Measurements from ENCODE around the gene AGBL4.

Gene AGBL4

GRCh38 chr1:48947761-48948537 lies 1075.8 kb downstream of the AGBL4 start:
- no peaks in the 10 kb centered on the region for H3K36me3 ChIP-seq (ENCODE audit: insufficient read depth, low read length)
- H3K9me3 ChIP-seq (ENCODE audit: control insufficient read depth, insufficient read depth, low read length): no peaks in the 10 kb centered on the region
- H3K9ac ChIP-seq (ENCODE audit: low read depth, low read length): no peak overlapping the region
- peaks cover 11% of the 10 kb centered on the region for H3K4me1 ChIP-seq (ENCODE audit: insufficient read depth, low read length)

DNA sequence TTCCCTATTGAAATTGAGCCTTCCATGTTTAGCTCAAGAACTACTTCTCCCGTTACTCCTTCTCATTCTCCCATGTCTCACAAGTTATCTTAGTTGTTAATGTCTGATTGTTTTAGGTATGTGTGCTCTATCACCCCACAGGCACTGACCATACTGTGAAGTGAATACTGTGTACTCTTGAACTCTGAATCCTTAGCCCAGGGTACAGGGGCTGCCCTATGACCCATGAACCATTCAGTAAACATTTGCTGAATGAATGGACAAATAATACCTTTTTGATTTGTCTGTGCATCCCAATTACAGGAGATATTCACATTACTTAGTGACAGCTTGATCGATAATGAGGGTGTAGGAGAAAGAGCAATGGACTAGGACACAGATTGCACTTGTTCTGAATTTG lies 1077.7 kb downstream of the AGBL4 start:
- Histone ChIP-seq H3K36me3 (ENCODE audit: insufficient read depth, low read length) (no peaks in the 10 kb centered on the region), H3K9me3 (ENCODE audit: control insufficient read depth, insufficient read depth, low read length) (no peaks in the 10 kb centered on the region), H3K4me1 (ENCODE audit: insufficient read depth, low read length) (peaks cover 11% of the 10 kb centered on the region), H3K9ac (ENCODE audit: low read depth, low read length) (no peak overlapping the region)

DNA sequence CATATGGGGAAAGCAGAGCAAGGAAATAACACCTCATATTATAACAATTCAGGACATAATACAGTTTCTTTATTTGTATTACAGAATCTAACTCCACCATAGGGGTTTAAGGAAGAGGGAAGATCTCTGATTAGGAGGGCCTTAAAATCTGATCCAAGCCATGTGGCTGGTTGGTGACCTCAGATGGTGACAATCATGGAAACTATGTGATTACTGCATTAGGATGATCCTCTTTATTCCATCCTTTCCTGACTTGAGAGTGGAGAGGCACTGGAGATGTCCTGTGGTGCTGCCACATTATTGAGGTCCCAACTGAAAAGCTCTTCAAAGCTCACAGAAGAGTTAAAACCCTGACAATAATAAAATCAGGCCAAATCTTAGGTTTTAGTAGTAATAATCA lies 1078.9 kb downstream of the AGBL4 start:
- no peaks in the 10 kb centered on the region for H3K9me3 ChIP-seq (ENCODE audit: control insufficient read depth, insufficient read depth, low read length)

DNA sequence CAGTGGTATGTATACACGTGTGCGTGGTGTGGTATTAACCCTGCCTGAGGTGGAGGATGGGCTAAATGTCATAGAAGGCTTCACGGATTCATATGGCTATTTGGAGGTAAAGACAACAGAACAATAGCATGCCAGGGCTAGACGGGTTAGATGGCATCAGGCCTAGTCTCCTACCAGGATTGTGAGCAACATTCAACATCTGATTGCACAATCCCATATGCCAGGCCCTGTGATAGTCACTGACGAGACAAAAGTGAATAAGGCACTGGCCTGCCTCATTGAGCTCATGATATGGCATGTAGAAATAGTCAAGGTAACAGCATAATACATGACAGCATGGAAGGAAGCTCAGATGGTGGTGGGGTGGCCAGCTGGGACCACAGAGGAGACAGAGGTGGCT lies 1079.9 kb downstream of the AGBL4 start:
- Histone ChIP-seq H3K4me1 (ENCODE audit: insufficient read depth, low read length) (peaks cover 15% of the 10 kb centered on the region), H3K9ac (ENCODE audit: low read depth, low read length) (no peak overlapping the region), H3K9me3 (ENCODE audit: control insufficient read depth, insufficient read depth, low read length) (no peaks in the 10 kb centered on the region), H3K36me3 (ENCODE audit: insufficient read depth, low read length) (no peaks in the 10 kb centered on the region)

More for the DNA sequence above, 1078.9 kb downstream of the AGBL4 start:
- Histone ChIP-seq H3K4me1 (ENCODE audit: insufficient read depth, low read length) (peaks cover 11% of the 10 kb centered on the region), H3K36me3 (ENCODE audit: insufficient read depth, low read length) (no peaks in the 10 kb centered on the region), H3K9ac (ENCODE audit: low read depth, low read length) (no peak overlapping the region)

DNA sequence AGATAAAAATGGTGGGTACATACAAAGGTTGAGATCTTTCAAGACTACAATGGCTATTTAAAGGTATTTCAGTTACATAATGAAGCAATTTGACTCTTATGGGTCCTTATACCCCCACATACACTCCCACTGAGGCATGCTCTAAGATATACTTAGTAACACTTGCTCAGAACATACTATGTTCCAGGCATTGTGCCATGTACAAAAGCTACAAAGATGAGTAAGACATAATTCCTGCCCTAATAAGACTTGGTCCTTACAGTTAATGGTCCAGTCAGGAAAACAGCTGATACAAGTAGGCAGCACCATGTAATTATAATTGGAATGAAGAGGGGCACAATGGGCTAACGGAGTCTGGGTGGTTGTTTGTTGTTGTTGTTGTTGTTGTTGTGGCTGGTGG lies 1080.4 kb downstream of the AGBL4 start:
- H3K9me3 ChIP-seq (ENCODE audit: control insufficient read depth, insufficient read depth, low read length): no peaks in the 10 kb centered on the region
- H3K9ac ChIP-seq (ENCODE audit: low read depth, low read length): no peak overlapping the region
- H3K4me1 ChIP-seq (ENCODE audit: insufficient read depth, low read length): peaks cover 12% of the 10 kb centered on the region
- H3K36me3 ChIP-seq (ENCODE audit: insufficient read depth, low read length): no peaks in the 10 kb centered on the region

DNA sequence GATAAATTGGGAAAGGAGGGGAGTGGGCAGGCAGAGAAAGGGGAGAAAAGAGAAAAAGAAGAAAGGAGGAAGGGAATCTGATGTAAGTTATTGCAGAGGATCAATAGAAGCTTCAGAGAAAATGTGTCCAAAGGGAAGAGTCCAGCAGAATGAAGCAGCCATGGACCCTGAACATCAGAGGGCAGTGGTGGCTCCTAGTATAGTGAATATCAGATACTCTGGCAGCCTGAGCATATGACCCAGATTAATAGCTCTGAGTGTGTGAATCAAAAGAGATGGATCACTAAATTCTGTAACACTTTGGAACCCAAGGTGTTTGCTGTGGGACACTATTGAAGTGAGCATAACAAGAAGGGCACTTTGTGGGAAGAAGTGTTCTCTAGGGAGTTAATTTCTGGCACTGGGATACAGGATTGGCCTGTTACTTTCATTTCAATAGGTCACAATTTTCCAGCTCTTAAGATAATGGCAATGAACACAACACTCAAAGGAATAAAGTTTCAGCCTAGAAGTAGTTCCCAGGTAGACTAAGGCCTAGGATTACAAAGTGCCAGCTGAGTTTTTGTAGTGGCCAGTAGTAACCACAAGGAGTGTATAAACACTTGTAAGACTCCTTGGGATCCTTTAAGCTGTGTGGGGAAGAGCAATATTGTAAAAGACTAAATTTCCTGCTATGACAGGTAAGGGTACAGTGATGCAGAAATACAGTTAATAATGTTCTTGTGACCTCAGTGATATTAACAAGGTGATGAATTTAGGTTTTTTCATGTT lies 1082.6 kb downstream of the AGBL4 start:
- H3K9me3 ChIP-seq (ENCODE audit: control insufficient read depth, insufficient read depth, low read length): no peaks in the 10 kb centered on the region
- no peak overlapping the region for H3K9ac ChIP-seq (ENCODE audit: low read depth, low read length)
- H3K4me1 ChIP-seq (ENCODE audit: insufficient read depth, low read length): peaks cover 6% of the 10 kb centered on the region; the same call in 1 of the 2 replicates
- no peaks in the 10 kb centered on the region for H3K36me3 ChIP-seq (ENCODE audit: insufficient read depth, low read length)

DNA sequence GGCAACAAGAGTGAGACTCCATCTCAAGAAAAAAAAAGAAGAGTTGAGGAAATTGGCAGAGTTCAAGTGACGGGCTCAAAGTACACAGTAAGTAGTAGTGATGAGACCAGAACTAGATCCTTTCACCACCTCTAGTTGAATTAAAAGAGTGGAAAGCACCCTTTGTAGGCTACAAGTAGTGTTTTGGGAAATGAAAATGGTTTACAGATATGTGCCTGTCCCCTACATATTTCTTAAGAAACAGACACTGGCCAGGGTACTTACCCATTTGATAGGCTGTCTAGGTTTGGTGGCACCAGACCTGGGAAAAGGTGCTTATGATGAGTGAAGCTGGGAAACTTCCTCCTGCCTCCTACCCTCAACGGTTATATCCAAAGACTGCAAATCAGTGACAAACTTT lies 1083.4 kb downstream of the AGBL4 start:
- no peaks in the 10 kb centered on the region for H3K9me3 ChIP-seq (ENCODE audit: control insufficient read depth, insufficient read depth, low read length)
- H3K36me3 ChIP-seq (ENCODE audit: insufficient read depth, low read length): no peaks in the 10 kb centered on the region
- no peak overlapping the region for H3K9ac ChIP-seq (ENCODE audit: low read depth, low read length)
- H3K4me1 ChIP-seq (ENCODE audit: insufficient read depth, low read length): peaks cover 6% of the 10 kb centered on the region; the same call in 1 of the 2 replicates

DNA sequence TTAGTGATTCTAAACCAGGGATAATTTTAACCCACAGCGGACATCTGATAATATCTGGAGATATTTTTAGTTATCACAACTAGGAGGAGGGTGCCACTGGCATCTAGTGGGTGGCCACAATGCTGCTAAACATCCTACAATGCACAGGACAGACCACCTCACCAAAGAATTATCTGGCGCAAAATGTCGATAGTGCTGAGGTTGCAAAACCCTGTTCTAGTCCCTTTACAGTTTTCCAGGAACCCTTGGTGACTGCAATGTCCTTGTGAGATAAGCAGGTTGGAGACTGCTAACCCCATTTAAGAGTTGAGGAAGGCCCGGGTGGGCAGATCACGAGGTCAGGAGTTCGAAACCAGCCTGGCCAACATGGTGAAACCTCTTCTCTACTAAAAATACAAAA lies 1083.9 kb downstream of the AGBL4 start:
- peaks cover 6% of the 10 kb centered on the region; the same call in 1 of the 2 replicates for H3K4me1 ChIP-seq (ENCODE audit: insufficient read depth, low read length)
- no peaks in the 10 kb centered on the region for H3K9me3 ChIP-seq (ENCODE audit: control insufficient read depth, insufficient read depth, low read length)
- no peak overlapping the region for H3K9ac ChIP-seq (ENCODE audit: low read depth, low read length)
- no peaks in the 10 kb centered on the region for H3K36me3 ChIP-seq (ENCODE audit: insufficient read depth, low read length)

GRCh38 chr1:48939042-48939441 lies 1084.7 kb downstream of the AGBL4 start:
- Histone ChIP-seq H3K9ac (ENCODE audit: low read depth, low read length) (no peak overlapping the region), H3K36me3 (ENCODE audit: insufficient read depth, low read length) (no peaks in the 10 kb centered on the region), H3K4me1 (ENCODE audit: insufficient read depth, low read length) (peaks cover 6% of the 10 kb centered on the region; the same call in 1 of the 2 replicates), H3K9me3 (ENCODE audit: control insufficient read depth, insufficient read depth, low read length) (no peaks in the 10 kb centered on the region)

- H3K9me3 ChIP-seq (ENCODE audit: control insufficient read depth, insufficient read depth, low read length): no peaks in the 10 kb centered on the region
- H3K4me1 ChIP-seq (ENCODE audit: insufficient read depth, low read length): peaks cover 6% of the 10 kb centered on the region; the same call in 1 of the 2 replicates
- H3K36me3 ChIP-seq (ENCODE audit: insufficient read depth, low read length): no peaks in the 10 kb centered on the region
- H3K9ac ChIP-seq (ENCODE audit: low read depth, low read length): no peak overlapping the region
Observed at GRCh38 chr1:48937732-48938131, 1086.0 kb downstream of the AGBL4 start.

GRCh38 chr1:48936436-48936835 lies 1087.3 kb downstream of the AGBL4 start:
- Histone ChIP-seq H3K4me1 (ENCODE audit: insufficient read depth, low read length) (peaks cover 10% of the 10 kb centered on the region; the same call in 1 of the 2 replicates), H3K9ac (ENCODE audit: low read depth, low read length) (no peak overlapping the region), H3K36me3 (ENCODE audit: insufficient read depth, low read length) (no peaks in the 10 kb centered on the region), H3K9me3 (ENCODE audit: control insufficient read depth, insufficient read depth, low read length) (no peaks in the 10 kb centered on the region)

DNA sequence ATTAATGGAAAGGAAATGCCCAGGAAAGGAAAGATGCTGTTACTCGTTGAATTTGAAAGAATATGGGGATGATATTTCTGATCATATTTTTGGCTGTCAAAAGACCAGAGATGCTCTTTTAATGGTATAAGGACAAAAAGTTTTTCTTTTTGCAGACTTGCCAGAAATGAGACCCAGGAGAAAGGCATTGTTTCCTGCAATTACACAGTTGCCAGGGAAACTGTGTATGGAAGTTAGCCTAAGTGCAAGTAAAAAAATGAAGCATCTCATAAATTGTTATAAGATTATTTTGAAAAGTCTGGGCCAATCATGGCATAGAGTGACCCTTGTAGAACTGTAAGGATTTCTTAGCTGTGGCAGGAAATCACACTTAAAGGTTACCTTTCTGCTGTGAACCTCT lies 1091.4 kb downstream of the AGBL4 start:
- peaks cover 5% of the 10 kb centered on the region; the same call in 1 of the 2 replicates for H3K4me1 ChIP-seq (ENCODE audit: insufficient read depth, low read length)
- H3K9ac ChIP-seq (ENCODE audit: low read depth, low read length): no peak overlapping the region
- H3K36me3 ChIP-seq (ENCODE audit: insufficient read depth, low read length): no peaks in the 10 kb centered on the region
- H3K9me3 ChIP-seq (ENCODE audit: control insufficient read depth, insufficient read depth, low read length): no peaks in the 10 kb centered on the region

- Histone ChIP-seq H3K9me3 (ENCODE audit: control insufficient read depth, insufficient read depth, low read length) (no peaks in the 10 kb centered on the region), H3K4me1 (ENCODE audit: insufficient read depth, low read length) (peaks cover 5% of the 10 kb centered on the region; the same call in 1 of the 2 replicates), H3K9ac (ENCODE audit: low read depth, low read length) (no peak overlapping the region), H3K36me3 (ENCODE audit: insufficient read depth, low read length) (no peaks in the 10 kb centered on the region)
Observed at GRCh38 chr1:48931506-48932192, 1092.1 kb downstream of the AGBL4 start.

DNA sequence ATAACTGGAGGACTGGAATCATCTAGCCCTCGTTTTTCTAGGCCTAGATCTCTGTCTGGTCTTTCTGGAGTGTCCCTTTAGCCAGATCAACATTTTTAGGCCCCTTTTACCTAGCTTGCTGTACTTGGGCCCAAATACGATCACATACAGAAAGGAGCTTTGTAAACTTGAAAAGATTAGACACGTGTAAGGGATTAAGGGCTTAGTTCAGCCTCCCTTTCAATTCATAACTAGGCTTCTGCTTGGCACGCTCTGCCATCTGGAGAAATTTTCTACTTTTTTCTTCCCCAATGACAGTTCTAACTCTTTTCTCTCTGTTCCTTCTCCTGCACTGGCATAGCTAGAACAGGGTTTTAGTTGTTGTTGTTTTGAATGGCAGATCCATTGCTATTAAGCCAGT lies 1093.7 kb downstream of the AGBL4 start:
- H3K9ac ChIP-seq (ENCODE audit: low read depth, low read length): no peak overlapping the region
- no peaks in the 10 kb centered on the region for H3K9me3 ChIP-seq (ENCODE audit: control insufficient read depth, insufficient read depth, low read length)
- H3K36me3 ChIP-seq (ENCODE audit: insufficient read depth, low read length): no peaks in the 10 kb centered on the region
- peaks cover 5% of the 10 kb centered on the region; the same call in 1 of the 2 replicates for H3K4me1 ChIP-seq (ENCODE audit: insufficient read depth, low read length)

Data from ES-I3 (cell line).